HG02973 (cell line): Measurements from ENCODE around the gene C5AR1.
"Not testable (repeated sequence)": the region's sequence is repeated elsewhere in the genome, so short reads cannot be mapped to it uniquely, and the experiment has no call there.

Source experiments
- ATAC-seq: cut with Tn5 transposase; IDR thresholded peaks from one replicate; pipeline ENCODE4 v1.9.1; 2021; ENCODE audit warnings: moderate library complexity; ENCODE audit not compliant: unreplicated experiment

The C5AR1 gene

DNA sequence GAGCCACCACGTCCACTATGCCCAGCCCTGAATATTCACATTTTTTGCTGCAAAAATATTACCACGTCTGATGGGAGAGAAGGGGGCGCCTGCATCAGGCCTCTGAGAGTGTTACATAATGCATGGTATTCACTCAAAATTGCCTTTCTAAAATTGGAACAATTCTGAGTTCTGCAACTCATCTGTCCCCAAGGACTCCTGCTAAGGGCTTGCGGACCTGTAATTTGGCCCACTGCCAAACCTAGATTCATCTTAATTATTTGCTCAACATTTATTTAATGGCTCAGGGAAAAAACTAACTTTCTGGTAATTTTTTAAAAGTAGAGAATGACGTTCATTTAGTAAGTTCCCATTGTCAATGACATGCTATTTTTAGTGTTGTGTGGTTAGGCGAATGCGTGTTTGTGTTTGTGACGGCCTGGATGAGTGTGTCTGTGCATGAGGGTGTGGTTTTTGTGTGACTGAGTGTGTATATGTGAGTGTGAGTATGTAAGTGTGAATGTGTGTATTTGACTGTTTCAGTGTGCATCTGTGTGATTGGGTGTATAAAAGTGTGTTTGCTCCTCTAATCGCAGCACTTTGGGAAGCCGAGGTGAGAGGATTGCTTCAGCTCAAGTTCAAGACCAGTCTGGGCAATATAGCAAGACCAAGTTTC, 26.1 kb upstream of the C5AR1 start:
- ATAC-seq: no peak

DNA sequence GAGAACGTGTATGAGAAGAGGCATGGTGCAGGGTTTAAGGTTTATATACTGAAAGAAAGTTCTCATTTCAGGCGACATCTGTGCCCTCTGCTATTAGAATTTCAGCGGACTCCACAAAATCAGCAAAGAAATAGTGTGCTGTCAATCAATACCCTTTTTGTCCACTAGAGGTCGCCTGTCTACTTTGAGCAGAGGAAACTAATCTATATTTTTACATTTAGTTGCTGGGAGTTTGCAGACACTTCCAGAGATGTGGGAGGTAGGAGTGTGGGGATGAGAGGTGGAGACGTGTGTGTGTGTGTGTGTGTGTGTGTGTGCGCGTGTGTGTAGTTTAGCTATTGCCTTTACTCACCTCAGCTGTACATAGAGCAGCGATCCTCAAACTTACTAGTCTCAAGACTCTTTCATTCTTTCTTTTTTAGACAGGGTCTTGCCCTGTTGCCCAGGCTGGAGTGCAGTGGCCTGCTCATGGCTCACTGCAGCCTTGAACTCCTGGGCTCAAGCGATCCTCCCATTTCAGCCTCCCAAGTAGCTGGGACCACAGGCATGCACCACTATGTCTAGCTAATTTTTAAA, 25.2 kb upstream of the C5AR1 start:
- ATAC-seq: no peak

DNA sequence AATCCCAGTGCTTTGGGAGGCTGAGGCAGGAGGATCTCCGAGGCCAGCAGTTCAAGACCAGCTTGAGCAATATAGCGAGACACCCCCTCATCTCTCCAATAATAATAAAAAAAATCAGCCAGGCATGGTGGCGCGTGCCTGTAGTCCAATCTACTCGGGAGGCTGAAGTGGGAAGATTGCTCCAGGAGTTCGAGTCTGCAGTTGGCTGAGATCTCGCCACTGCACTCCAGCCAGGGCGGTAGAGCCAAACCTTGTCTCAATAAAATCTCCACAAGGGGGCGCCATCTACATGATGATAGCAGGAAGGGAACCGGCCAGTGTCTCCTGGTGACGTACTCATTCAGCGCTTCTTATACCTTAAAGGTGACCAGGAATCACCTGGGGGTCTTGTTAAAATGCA, 13.6 kb upstream of the C5AR1 start:
- ATAC-seq: no peak

DNA sequence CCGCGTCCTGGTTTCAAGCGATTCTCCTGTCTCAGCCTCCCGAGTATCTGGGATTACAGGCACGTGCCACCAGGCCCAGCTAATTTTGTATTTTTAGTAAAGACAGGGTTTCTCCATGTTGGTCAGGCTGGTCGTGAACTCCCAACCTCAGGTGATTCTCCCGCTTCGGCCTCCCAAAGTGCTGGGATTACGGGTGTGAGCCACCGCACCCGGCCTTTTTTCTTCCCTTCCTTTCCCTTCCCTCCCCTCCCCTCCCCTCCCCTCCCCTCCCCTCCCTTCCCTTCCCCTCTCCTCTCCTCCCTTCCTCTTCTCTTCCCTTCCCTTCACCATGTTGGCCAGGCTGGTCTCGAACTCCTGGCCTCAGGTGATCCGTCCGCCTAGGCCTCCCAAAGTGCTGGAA, 8.8 kb upstream of the C5AR1 start:
- not testable (repeated sequence) for ATAC-seq

- no peak for ATAC-seq
Observed at GRCh38 chr19:47302249-47302648, 7.4 kb upstream of the C5AR1 start.

- no peak for ATAC-seq
Observed at GRCh38 chr19:47303966-47304365, 5.7 kb upstream of the C5AR1 start.

- no peak for ATAC-seq
Observed at GRCh38 chr19:47305309-47305751, 4.3 kb upstream of the C5AR1 start.

- no peak for ATAC-seq
Observed at GRCh38 chr19:47306303-47306702, 3.4 kb upstream of the C5AR1 start.

GRCh38 chr19:47309038-47309437, 623 bp upstream of the C5AR1 start:
- ATAC-seq: no peak

DNA sequence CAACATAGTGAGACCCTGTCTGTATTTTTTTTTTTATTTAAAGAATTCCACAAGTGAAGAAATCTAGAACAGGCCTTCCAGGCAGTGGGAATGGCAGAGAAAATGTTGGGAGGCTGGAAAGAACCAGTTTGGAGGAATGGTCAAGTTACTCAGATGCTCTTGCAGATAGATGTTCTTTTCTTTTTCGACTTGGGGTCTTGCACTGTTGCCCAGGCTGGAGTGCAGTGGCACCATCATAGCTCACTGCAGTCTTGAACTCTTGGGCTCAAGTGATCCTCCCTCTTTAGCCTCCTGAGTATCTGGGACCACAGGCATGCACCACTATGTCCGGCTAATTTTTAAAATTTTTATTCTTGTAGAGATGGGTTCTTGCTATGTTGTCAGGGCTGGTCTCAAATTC, 662 bp downstream of the C5AR1 start:
- ATAC-seq: no peak

DNA sequence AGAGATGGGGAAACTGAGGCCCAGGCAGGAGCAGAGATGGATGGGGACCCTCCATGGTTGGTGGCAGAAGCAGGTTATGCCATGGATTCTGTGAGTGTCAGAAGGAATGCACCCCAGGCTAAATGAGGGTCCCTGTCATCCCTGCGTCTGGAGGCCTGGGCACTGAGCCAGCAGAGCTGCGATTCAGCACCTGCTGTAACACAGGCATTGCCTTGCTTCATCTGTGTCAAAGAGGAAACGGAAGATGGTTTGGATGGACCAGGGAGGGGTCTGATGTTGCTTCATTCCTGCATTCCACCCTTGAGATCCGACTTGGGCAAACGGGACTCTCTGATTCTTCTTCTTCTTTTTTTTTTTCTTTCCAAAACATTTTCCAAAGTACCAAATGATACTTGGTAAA, 1.2 kb downstream of the C5AR1 start:
- ATAC-seq: no peak

DNA sequence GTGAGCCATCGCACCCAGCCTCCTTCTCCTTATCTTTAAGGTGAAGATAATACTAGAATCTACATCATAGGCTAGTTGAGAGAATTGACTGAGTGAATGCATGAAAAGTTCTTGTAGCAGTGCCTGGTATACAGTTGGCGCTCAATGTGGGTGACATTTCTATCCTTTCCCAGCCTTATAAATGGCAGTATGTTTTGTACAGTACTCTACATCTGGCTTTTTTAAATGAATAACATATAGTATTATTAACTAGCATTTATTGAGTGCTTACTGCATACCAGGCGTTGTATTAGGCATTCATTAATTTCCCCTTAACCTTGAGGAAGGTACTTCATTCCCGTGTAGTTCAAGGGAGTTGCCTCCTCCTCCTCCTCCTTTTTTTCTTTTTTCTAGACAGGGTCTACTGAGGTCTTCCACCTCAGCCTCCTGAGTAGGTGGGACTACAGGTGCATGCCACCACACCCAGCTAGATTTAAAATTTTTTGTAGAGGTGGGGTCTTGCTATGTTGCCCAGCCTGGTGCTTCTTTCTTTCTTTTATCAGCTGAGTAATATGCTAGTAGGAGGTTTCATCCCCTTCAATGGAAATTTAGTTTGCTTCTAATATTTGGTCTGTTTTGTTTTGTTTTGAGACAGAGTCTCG, 2.8 kb downstream of the C5AR1 start:
- ATAC-seq: no peak

- ATAC-seq: no peak
Observed at GRCh38 chr19:47313754-47314295, 4.2 kb downstream of the C5AR1 start.

- no peak for ATAC-seq
Observed at GRCh38 chr19:47315125-47315821, 5.6 kb downstream of the C5AR1 start.

DNA sequence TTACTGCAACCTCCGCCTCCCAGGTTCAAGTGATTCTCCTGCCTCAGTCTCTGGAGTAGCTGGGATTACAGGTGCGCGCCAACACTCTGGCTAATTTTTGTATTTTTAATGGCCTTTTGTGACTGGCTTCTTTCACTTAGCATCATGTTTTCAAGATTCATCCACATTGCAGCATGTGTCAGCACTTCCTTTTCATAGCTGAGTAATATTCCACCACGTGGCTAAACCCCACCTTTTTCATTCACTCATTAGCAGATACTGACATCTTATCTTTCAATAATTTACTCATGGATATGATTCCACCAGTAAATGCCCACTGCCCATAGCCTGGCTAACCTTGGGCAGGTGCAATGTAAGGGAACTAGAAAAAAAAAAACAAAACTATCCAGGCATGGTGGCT, 6.9 kb downstream of the C5AR1 start:
- ATAC-seq: no peak

DNA sequence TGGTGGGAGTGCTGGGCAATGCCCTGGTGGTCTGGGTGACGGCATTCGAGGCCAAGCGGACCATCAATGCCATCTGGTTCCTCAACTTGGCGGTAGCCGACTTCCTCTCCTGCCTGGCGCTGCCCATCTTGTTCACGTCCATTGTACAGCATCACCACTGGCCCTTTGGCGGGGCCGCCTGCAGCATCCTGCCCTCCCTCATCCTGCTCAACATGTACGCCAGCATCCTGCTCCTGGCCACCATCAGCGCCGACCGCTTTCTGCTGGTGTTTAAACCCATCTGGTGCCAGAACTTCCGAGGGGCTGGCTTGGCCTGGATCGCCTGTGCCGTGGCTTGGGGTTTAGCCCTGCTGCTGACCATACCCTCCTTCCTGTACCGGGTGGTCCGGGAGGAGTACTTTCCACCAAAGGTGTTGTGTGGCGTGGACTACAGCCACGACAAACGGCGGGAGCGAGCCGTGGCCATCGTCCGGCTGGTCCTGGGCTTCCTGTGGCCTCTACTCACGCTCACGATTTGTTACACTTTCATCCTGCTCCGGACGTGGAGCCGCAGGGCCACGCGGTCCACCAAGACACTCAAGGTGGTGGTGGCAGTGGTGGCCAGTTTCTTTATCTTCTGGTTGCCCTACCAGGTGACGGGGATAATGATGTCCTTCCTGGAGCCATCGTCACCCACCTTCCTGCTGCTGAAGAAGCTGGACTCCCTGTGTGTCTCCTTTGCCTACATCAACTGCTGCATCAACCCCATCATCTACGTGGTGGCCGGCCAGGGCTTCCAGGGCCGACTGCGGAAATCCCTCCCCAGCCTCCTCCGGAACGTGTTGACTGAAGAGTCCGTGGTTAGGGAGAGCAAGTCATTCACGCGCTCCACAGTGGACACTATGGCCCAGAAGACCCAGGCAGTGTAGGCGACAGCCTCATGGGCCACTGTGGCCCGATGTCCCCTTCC, 10.5 kb downstream of the C5AR1 start:
- ATAC-seq: no peak

- no peak for ATAC-seq
Observed at GRCh38 chr19:47321630-47322029, 12.0 kb downstream of the C5AR1 start.

- ATAC-seq: no peak
Observed at GRCh38 chr19:47322058-47322457, 12.4 kb downstream of the C5AR1 start.

DNA sequence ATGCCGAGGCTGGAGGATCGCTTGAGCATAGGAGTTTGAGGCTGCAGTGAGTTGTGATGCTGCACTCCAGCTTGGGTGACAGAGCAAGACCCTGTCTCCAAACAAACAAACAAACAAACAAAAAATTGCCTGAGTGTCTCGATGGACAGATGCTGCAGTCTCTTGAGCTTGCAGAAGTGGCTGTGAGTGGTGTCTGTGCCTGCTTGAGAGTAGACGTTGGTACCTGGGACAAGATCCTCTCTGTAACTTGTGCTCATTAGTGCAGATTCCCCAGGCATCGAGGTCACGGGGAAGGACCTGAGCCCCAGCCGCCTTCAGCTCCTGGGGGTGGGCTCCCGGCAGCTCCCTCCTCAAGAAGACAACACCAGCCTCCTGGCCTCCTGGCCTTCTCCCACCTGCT, 13.7 kb downstream of the C5AR1 start:
- ATAC-seq: no peak

GRCh38 chr19:47323872-47324271, 14.2 kb downstream of the C5AR1 start:
- no peak for ATAC-seq

DNA sequence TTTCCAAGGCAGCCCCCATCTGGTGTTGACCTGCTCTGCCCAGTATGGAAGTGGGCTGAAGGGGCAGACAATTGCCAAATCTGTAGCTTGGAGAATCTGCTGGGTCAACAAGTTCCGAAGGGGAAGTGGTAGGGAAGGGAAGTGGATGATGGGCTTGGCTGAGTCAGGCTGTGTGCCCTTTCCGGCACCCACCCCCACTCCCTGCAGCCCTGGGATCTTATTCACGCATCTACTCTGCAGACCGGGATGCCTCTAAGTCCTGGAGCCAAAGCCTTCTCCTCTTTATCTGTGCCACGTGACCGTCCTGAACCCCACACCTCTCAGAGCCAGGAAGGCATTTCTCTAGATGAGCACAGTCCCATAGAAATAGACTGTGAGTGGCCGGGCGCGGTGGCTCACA, 14.8 kb downstream of the C5AR1 start:
- no peak for ATAC-seq
